ENCODE measurements around the gene KCNN3.

The KCNN3 gene

DNA sequence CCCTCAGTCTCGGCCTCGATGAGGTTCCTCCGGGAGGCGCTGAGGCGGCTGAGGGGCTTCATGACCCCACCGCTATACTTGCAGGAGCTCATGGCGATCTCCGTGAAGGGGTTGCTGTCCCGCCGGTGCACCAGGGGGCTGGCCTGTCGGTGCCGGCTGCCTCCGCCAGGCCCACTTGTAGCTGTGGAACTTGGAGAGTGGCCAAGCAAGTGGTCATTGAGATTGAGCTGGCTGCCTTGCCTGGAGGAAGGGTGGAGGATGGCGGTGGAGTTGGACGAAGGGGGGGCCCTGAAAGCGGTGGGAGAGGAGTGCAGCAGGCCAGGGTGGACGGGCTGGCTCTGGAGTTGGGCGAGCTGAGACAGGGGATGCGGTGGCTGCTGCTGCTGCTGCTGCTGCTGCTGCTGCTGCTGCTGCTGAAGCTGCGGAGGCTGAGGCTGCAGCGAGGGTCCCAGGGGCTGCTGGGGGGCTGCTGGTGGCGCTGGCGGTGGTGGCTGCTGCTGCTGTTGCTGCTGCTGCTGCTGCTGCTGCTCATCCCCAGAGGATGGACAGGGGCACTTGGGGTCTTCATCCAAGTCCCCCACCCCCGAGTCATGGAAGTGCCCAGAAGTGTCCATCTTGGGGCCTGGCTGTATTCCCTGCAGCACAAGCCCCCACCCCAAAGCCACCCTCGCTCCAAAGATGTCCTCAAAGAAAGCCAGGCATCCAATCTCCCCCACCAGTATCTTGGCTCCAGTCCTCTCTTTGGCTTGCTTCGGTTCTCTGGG, 548 bp downstream of the KCNN3 start:
- Histone ChIP-seq H3K4me3 (ENCODE audit: low read depth in 1 of 5, low read length in 5 of 5) (peak overlapping the region; percentile 31 to 65 (median 54)), H3K4me1 (ENCODE audit: control insufficient read depth in 5 of 5, insufficient read depth in 5 of 5, low read length in 5 of 5) (peaks cover 0 to 39% (median 21%) of the 10 kb centered on the region in 5 donors), H3K27me3 (ENCODE audit: control insufficient read depth in 5 of 5, insufficient read depth in 4 of 5, low read length in 5 of 5) (peaks cover 21 to 52% (median 36%) of the 10 kb centered on the region in 5 donors), H3K36me3 (ENCODE audit: control insufficient read depth in 5 of 5, insufficient read depth in 5 of 5, low read length in 5 of 5) (no peaks in the 10 kb centered on the region), H3K9ac (ENCODE audit: low read length in 5 of 5) (peak overlapping the region in 1 of 5 donors; percentile 22), H3K27ac (ENCODE audit: low read depth, low read length) (no peak overlapping the region), H3K9me3 (ENCODE audit: control insufficient read depth in 5 of 5, low read length in 5 of 5) (no peaks in the 10 kb centered on the region)

GRCh38 chr1:154867841-154868605, 2.1 kb downstream of the KCNN3 start:
- peak overlapping the region in 4 of 5 donors; percentile 18 to 62 (median 50) for H3K4me3 ChIP-seq (ENCODE audit: low read depth in 1 of 5, low read length in 5 of 5)
- H3K36me3 ChIP-seq (ENCODE audit: control insufficient read depth in 5 of 5, insufficient read depth in 5 of 5, low read length in 5 of 5), result no peaks in the 10 kb centered on the region
- peaks cover 21 to 44% (median 36%) of the 10 kb centered on the region in 5 donors for H3K27me3 ChIP-seq (ENCODE audit: control insufficient read depth in 5 of 5, insufficient read depth in 4 of 5, low read length in 5 of 5)
- no peak overlapping the region for H3K27ac ChIP-seq (ENCODE audit: low read depth, low read length)
- H3K9ac ChIP-seq (ENCODE audit: low read length in 5 of 5), result peak overlapping the region in 1 of 5 donors; percentile 46
- no peaks in the 10 kb centered on the region for H3K9me3 ChIP-seq (ENCODE audit: control insufficient read depth in 5 of 5, low read length in 5 of 5)
- peaks cover 0 to 39% (median 21%) of the 10 kb centered on the region in 5 donors for H3K4me1 ChIP-seq (ENCODE audit: control insufficient read depth in 5 of 5, insufficient read depth in 5 of 5, low read length in 5 of 5)

GRCh38 chr1:154867064-154867825, 2.8 kb downstream of the KCNN3 start:
- no peak overlapping the region for H3K9ac ChIP-seq (ENCODE audit: low read length in 5 of 5)
- H3K4me3 ChIP-seq (ENCODE audit: low read depth in 1 of 5, low read length in 5 of 5), result no peak overlapping the region
- H3K27ac ChIP-seq (ENCODE audit: low read depth, low read length), result no peak overlapping the region

DNA sequence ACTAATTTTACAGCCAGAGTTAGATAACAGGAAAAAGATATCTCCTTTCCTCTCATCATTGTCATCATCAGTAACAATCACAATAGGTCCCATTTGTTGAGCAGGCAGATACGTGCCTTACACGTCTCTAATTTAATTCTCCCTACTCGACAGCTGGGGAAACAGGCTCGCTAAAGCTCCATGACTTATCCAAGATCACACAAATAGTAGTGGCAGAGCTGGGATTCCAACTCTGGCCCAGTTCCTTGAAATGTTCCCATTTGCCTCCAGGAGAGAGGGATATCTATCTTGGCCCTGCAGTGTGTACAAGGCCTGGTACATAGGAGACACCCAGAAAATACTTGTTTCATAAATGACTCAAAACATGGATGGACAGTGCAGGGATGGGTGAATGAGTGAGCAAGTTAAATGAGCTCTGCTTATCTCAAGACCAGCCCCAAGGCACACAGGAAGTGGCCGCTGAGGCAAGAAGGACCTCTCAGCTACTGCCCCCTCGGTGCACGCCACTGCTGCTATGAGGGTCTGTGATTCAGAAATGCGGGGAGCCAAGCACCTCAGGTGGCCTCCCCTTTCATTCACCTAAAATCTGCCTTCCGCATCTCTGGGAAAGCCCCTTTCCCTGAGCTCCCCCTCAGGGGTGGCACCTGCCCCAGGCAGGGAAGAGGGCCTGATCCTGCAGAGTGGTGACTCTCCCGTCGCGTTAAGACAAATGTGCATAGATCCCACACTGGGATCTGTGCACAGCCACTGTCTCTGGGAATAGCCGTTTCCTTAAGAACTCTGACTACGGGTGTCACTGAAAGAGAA, 3.6 kb downstream of the KCNN3 start:
- Histone ChIP-seq H3K27ac (ENCODE audit: low read depth, low read length) (no peak overlapping the region), H3K9me3 (ENCODE audit: control insufficient read depth in 5 of 5, low read length in 5 of 5) (no peaks in the 10 kb centered on the region), H3K36me3 (ENCODE audit: control insufficient read depth in 5 of 5, insufficient read depth in 5 of 5, low read length in 5 of 5) (no peaks in the 10 kb centered on the region), H3K4me3 (ENCODE audit: low read depth in 1 of 5, low read length in 5 of 5) (no peak overlapping the region), H3K9ac (ENCODE audit: low read length in 5 of 5) (no peak overlapping the region), H3K4me1 (ENCODE audit: control insufficient read depth in 5 of 5, insufficient read depth in 5 of 5, low read length in 5 of 5) (peaks cover 0 to 39% (median 21%) of the 10 kb centered on the region in 5 donors), H3K27me3 (ENCODE audit: control insufficient read depth in 5 of 5, insufficient read depth in 4 of 5, low read length in 5 of 5) (peaks cover 29 to 46% (median 38%) of the 10 kb centered on the region in 5 donors)

More at GRCh38 chr1:154867064-154867825, 2.8 kb downstream of the KCNN3 start:
- Histone ChIP-seq H3K27me3 (ENCODE audit: control insufficient read depth in 5 of 5, insufficient read depth in 4 of 5, low read length in 5 of 5) (peaks cover 27 to 45% (median 36%) of the 10 kb centered on the region in 5 donors), H3K4me1 (ENCODE audit: control insufficient read depth in 5 of 5, insufficient read depth in 5 of 5, low read length in 5 of 5) (peaks cover 0 to 39% (median 21%) of the 10 kb centered on the region in 5 donors), H3K36me3 (ENCODE audit: control insufficient read depth in 5 of 5, insufficient read depth in 5 of 5, low read length in 5 of 5) (no peaks in the 10 kb centered on the region), H3K9me3 (ENCODE audit: control insufficient read depth in 5 of 5, low read length in 5 of 5) (no peaks in the 10 kb centered on the region)

- peaks cover 29 to 44% (median 38%) of the 10 kb centered on the region in 5 donors for H3K27me3 ChIP-seq (ENCODE audit: control insufficient read depth in 5 of 5, insufficient read depth in 4 of 5, low read length in 5 of 5)
- H3K36me3 ChIP-seq (ENCODE audit: control insufficient read depth in 5 of 5, insufficient read depth in 5 of 5, low read length in 5 of 5), result no peaks in the 10 kb centered on the region
- no peaks in the 10 kb centered on the region for H3K9me3 ChIP-seq (ENCODE audit: control insufficient read depth in 5 of 5, low read length in 5 of 5)
- no peak overlapping the region for H3K4me3 ChIP-seq (ENCODE audit: low read depth in 1 of 5, low read length in 5 of 5)
- H3K4me1 ChIP-seq (ENCODE audit: control insufficient read depth in 5 of 5, insufficient read depth in 5 of 5, low read length in 5 of 5), result peaks cover 0 to 39% (median 20%) of the 10 kb centered on the region in 5 donors
- no peak overlapping the region for H3K9ac ChIP-seq (ENCODE audit: low read length in 5 of 5)
- H3K27ac ChIP-seq (ENCODE audit: low read depth, low read length), result no peak overlapping the region
These were observed 4.4 kb downstream of the KCNN3 start for GRCh38 chr1:154865442-154866256.

- Histone ChIP-seq H3K4me3 (ENCODE audit: low read depth in 1 of 5, low read length in 5 of 5) (no peak overlapping the region), H3K36me3 (ENCODE audit: control insufficient read depth in 5 of 5, insufficient read depth in 5 of 5, low read length in 5 of 5) (no peaks in the 10 kb centered on the region), H3K27me3 (ENCODE audit: control insufficient read depth in 5 of 5, insufficient read depth in 4 of 5, low read length in 5 of 5) (peaks cover 28 to 39% (median 36%) of the 10 kb centered on the region in 5 donors), H3K4me1 (ENCODE audit: control insufficient read depth in 5 of 5, insufficient read depth in 5 of 5, low read length in 5 of 5) (peaks cover 0 to 26% (median 7%) of the 10 kb centered on the region in 5 donors), H3K9me3 (ENCODE audit: control insufficient read depth in 5 of 5, low read length in 5 of 5) (no peaks in the 10 kb centered on the region), H3K27ac (ENCODE audit: low read depth, low read length) (no peak overlapping the region), H3K9ac (ENCODE audit: low read length in 5 of 5) (no peak overlapping the region)
These were observed 5.7 kb downstream of the KCNN3 start for GRCh38 chr1:154864189-154864975.

DNA sequence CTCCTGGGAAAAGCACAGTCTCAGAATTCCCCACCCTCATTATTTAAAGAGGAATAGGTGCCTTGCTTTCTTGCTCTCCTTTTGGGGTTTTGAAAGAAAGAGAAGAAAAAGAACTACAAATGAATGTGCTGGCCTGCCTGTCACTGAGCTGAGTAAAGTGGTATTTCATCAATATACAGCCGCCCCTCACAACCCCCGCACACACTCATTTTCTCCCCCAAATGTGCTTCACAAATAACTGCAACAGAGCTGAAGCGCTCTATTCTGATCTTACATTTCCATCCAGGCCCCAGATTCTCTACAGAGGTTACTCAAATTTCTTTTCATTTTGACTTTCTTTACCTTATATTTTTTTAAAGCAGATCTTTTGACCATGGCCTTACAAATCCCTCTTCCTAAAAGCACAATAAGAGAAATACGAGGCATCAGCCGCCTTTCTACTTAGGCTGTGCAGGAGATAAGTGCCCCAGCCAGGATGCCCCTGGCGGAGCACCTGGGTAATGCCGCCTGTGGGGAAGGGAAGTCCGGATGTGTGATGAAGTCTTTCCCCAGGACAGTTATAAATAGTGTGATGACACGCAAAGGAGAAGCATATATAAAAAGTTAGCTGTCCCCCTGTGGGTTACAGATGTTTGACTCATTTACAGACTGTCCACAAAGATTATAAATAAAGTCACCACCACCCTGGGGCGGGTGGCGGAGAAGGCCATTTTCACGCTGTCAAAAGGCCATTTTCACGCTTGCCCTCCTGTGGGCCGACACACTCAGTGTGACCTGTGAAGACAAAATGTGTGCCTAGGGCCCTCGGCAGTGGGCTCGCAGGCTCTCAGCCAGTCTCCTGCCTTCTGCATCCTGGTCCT, 6.5 kb downstream of the KCNN3 start:
- no peaks in the 10 kb centered on the region for H3K36me3 ChIP-seq (ENCODE audit: control insufficient read depth in 5 of 5, insufficient read depth in 5 of 5, low read length in 5 of 5)
- H3K27me3 ChIP-seq (ENCODE audit: control insufficient read depth in 5 of 5, insufficient read depth in 4 of 5, low read length in 5 of 5), result peaks cover 22 to 34% (median 33%) of the 10 kb centered on the region in 5 donors
- peaks cover 0 to 18% (median 0%) of the 10 kb centered on the region in 5 donors for H3K4me1 ChIP-seq (ENCODE audit: control insufficient read depth in 5 of 5, insufficient read depth in 5 of 5, low read length in 5 of 5)
- no peak overlapping the region for H3K4me3 ChIP-seq (ENCODE audit: low read depth in 1 of 5, low read length in 5 of 5)
- no peak overlapping the region for H3K27ac ChIP-seq (ENCODE audit: low read depth, low read length)
- H3K9me3 ChIP-seq (ENCODE audit: control insufficient read depth in 5 of 5, low read length in 5 of 5), result no peaks in the 10 kb centered on the region
- no peak overlapping the region for H3K9ac ChIP-seq (ENCODE audit: low read length in 5 of 5)

GRCh38 chr1:154862907-154863306, 7.2 kb downstream of the KCNN3 start:
- Histone ChIP-seq H3K4me3 (ENCODE audit: low read depth in 1 of 5, low read length in 5 of 5) (no peak overlapping the region), H3K4me1 (ENCODE audit: control insufficient read depth in 5 of 5, insufficient read depth in 5 of 5, low read length in 5 of 5) (peaks cover 0 to 11% (median 0%) of the 10 kb centered on the region in 5 donors), H3K36me3 (ENCODE audit: control insufficient read depth in 5 of 5, insufficient read depth in 5 of 5, low read length in 5 of 5) (no peaks in the 10 kb centered on the region), H3K9ac (ENCODE audit: low read length in 5 of 5) (no peak overlapping the region), H3K27me3 (ENCODE audit: control insufficient read depth in 5 of 5, insufficient read depth in 4 of 5, low read length in 5 of 5) (peaks cover 18 to 29% (median 28%) of the 10 kb centered on the region in 5 donors), H3K9me3 (ENCODE audit: control insufficient read depth in 5 of 5, low read length in 5 of 5) (no peaks in the 10 kb centered on the region), H3K27ac (ENCODE audit: low read depth, low read length) (no peak overlapping the region)

All from subcutaneous abdominal adipose tissue (tissue), 5 donors.